Bone marrow (tissue), 2 donors: ENCODE data around the gene LGALS9B.
"Not testable (repeated sequence)": the region's sequence is repeated elsewhere in the genome, so short reads cannot be mapped to it uniquely, and the experiment has no call there.

ENCODE experiments used
- DNase-seq, 2 donors: peaks; one replicate each; lab custom pipeline; 2025; lab: John Stamatoyannopoulos, UW

LGALS9B gene

GRCh38 chr17:20416381-20416911 lies 50.9 kb downstream of the LGALS9B start:
- not testable (repeated sequence) for DNase-seq

GRCh38 chr17:20415479-20415878 lies 51.9 kb downstream of the LGALS9B start:
- DNase-seq, result not testable (repeated sequence)

GRCh38 chr17:20401306-20402022 lies 65.9 kb downstream of the LGALS9B start:
- DNase-seq, result not testable (repeated sequence)

- not testable (repeated sequence) for DNase-seq
Observed at GRCh38 chr17:20400559-20401305, 66.6 kb downstream of the LGALS9B start.
